Adrenal gland (tissue), 12 donors: ENCODE measurements around the gene AP1S3. TPM values are rescaled to one million over a fixed set of nuclear protein-coding genes. Genes with fewer than 3 reads are reported as not detected.

Experiments used
- DNase-seq, 7 donors: peaks; one replicate each; pipeline ENCODE4 v3.0.0-alpha.2; 2019 to 2020
- H3K27ac ChIP-seq, 5 donors: fragments of 200-600 bp; sonication (generic) in 4 of 5; 1 replicate in 3 of 5; 2 replicates in 2 of 5; pipeline versions ENCODE4 v1.5.1 to v1.8.0; 2016 to 2020; ENCODE audit warnings: mild to moderate bottlenecking in 1 of 5
- H3K27me3 ChIP-seq: fragments of 200-600 bp; 2 replicates; pipeline ENCODE4 v1.8.0; 2021
- H3K36me3 ChIP-seq, 2 donors: fragments of 200-600 bp; replicated peaks in 1 of 2; 1 replicate in 1 of 2; 2 replicates in 1 of 2; pipeline versions ENCODE4 v1.5.1 to v1.8.0; 2018 to 2022
- H3K4me1 ChIP-seq, 2 donors: fragments of 200-600 bp; replicated peaks in 1 of 2; 1 replicate in 1 of 2; 2 replicates in 1 of 2; pipeline versions ENCODE4 v1.5.1 to v1.8.0; 2018 to 2021
- H3K4me3 ChIP-seq, 4 donors: fragments of 200-600 bp; sonication (generic) in 3 of 4; one replicate each; pipeline ENCODE4 v1.5.1; 2016 to 2018
- H3K9me3 ChIP-seq, 3 donors: fragments of 200-600 bp; sonication (generic) in 1 of 3; replicated peaks in 1 of 3; 1 replicate in 2 of 3; 2 replicates in 1 of 3; pipeline versions ENCODE4 v1.5.1 to v1.8.0; 2016 to 2021
- CTCF ChIP-seq, 6 experiments: fragments of 450-650 bp in 4 of 6; fragments of 200-600 bp in 2 of 6; sonication (generic) in 1 of 6; IDR thresholded peaks; 1 replicate in 5 of 6; 2 replicates in 1 of 6; pipeline versions ENCODE4 v1.5.1 to v1.8.0; 2016 to 2021; ENCODE audit warnings: antibody characterized with exemption in 6 of 6, mild to moderate bottlenecking in 2 of 6, moderate library complexity in 1 of 6
- POLR2A ChIP-seq, 2 donors: fragments of 450-650 bp; IDR thresholded peaks; one replicate each; pipeline ENCODE4 v1.6.1; 2017; ENCODE audit warnings: antibody characterized with exemption in 2 of 2, mild to moderate bottlenecking in 2 of 2, moderate library complexity in 1 of 2
- WGBS, 4 donors: extraction: QIAGEN DNeasy Blood & Tissue Kit in 2 of 4; methylation state at CpG; one replicate each; pipeline versions ENCODE4 v1.1.5 to v1.1.7; 2013 to 2017; 5-methylcytosine and 5-hydroxymethylcytosine counted together
- intact Hi-C, 2 donors: fragments of 100-400 bp; cut with DNase I; formaldehyde crosslinking; loops; one replicate each; pipeline versions ENCODE4 v1.14.1 to v1.15.0; 2022 to 2023
- polyA plus RNA-seq, 3 donors: library from polyadenylated mRNA; stranded (reverse); fragments of 200-250 nt in 2 of 3; fragments of 350-450 nt in 1 of 3; fragmentation: Illumina TruSeq in 1 of 3; extraction: RNeasy Lipid Tissue Mini Kit (QIAGEN cat#74804) in 1 of 3; gene quantifications; one replicate each; pipeline ENCODE4 v1.2.3, GENCODE V29; 2013 to 2014
- total RNA-seq, 9 donors: library from RNA; depleted of rRNA in 4 of 9; stranded (reverse); fragments of >200 nt in 4 of 9; fragments of 120-200 nt in 1 of 9; fragmentation: NEBNext Ultra II Directional in 1 of 9; extraction: Animal tissue kit (Norgen Biotek cat#: 25700) in 1 of 9; gene quantifications; one replicate each; pipeline versions ENCODE4 v1.1.0 to v1.2.4, GENCODE V29; 2013 to 2023
- donor health status: healthy with polysubstance abuse.
- donor health status: Bipolar disorder and iron deficiency.
- donor health status: DM: yes; HTN: yes; CAD: no.
- donor health status: DM: no; HTN: no; CAD: no.
- donor health status: DM: no; HTN: no; CAD: no.
- donor health status: DM: yes; HTN: yes; CAD: no.

Gene AP1S3
- total and polyA plus RNA-seq, 12 donors: 0.24 to 7.3 (median 1.3) TPM

DNA sequence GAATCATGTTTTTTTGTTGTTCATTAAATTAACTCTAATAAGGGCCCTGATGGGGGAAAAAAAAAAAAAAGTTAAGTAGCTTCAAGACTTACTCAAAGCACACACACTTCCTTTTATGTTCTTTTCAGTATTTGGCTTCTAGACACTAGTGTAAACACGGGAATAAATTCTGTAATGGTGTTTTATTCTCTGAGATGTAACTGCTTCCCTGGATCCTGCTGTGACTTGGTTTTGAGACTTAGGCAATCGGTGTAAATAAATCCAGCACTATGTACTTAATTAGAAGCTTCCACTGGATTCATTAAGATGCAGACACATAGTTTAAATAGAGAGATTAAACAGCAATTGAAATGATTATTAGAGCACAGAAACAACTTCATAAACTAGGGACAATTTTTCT is 26.1 kb upstream of the AP1S3 start:
- Histone ChIP-seq H3K4me1 (no peaks in the 10 kb centered on the region), H3K4me3 (no peak overlapping the region), H3K9me3 (no peaks in the 10 kb centered on the region), H3K36me3 (no peaks in the 10 kb centered on the region), H3K27me3 (no peaks in the 10 kb centered on the region), H3K27ac (no peak overlapping the region)
- intact Hi-C loops: no loop called here
- TF ChIP-seq POLR2A (IDR thresholded peaks at IDR 0.05): no peak
- no peak for TF ChIP-seq CTCF (IDR thresholded peaks at IDR 0.05)
- WGBS, 4 donors: 85 to 96% (median 89%) methylated on average over 2 of the region's 2 CpGs
- no peak for DNase-seq

GRCh38 chr2:223860809-223861738 is 23.7 kb upstream of the AP1S3 start:
- Histone ChIP-seq H3K4me1 (no peaks in the 10 kb centered on the region), H3K27ac (no peak overlapping the region), H3K4me3 (no peak overlapping the region), H3K36me3 (no peaks in the 10 kb centered on the region), H3K9me3 (no peaks in the 10 kb centered on the region), H3K27me3 (no peaks in the 10 kb centered on the region)
- no peak for DNase-seq
- 77 to 84% (median 81%) methylated on average over 5 of the region's 5 CpGs for WGBS, 4 donors
- intact Hi-C loops: no loop called here
- no peak for TF ChIP-seq POLR2A (IDR thresholded peaks at IDR 0.05)
- no peak for TF ChIP-seq CTCF (IDR thresholded peaks at IDR 0.05)

DNA sequence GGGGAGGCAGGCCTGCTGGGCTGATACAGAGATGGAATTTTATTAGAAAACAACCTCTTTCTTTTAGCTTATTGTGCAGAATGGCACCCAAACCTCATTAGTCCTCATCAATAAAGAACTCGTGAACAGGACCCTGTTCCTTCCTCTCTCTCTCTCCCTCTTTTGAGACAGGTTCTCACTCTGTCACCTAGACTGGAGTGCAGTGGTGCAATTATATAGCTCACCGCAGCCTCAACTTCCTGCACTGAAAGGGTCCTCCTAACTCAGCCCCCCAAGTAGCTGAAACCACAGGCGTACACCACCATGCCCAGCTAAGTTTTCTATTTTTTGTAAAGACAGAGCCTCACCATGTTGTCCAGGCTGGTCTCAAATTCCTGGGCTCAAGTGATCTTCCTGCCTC is 21.7 kb upstream of the AP1S3 start:
- no peaks in the 10 kb centered on the region for H3K4me1 ChIP-seq
- TF ChIP-seq CTCF (IDR thresholded peaks at IDR 0.05) (no peak), POLR2A (IDR thresholded peaks at IDR 0.05) (no peak)
- no peak overlapping the region for H3K4me3 ChIP-seq
- H3K9me3 ChIP-seq: no peaks in the 10 kb centered on the region
- H3K36me3 ChIP-seq: no peaks in the 10 kb centered on the region
- no peaks in the 10 kb centered on the region for H3K27me3 ChIP-seq
- WGBS, 4 donors: 85 to 97% (median 89%) methylated on average over 3 of the region's 3 CpGs
- DNase-seq: no peak
- intact Hi-C loops: no loop called here
- no peak overlapping the region for H3K27ac ChIP-seq

GRCh38 chr2:223856584-223856983 is 19.2 kb upstream of the AP1S3 start:
- 80 to 91% (median 82%) methylated on average over 5 of the region's 5 CpGs for WGBS, 4 donors
- TF ChIP-seq CTCF (IDR thresholded peaks at IDR 0.05) (no peak), POLR2A (IDR thresholded peaks at IDR 0.05) (no peak)

More at GRCh38 chr2:223856584-223856983, 19.2 kb upstream of the AP1S3 start:
- Histone ChIP-seq H3K36me3 (no peaks in the 10 kb centered on the region), H3K27ac (no peak overlapping the region), H3K27me3 (no peaks in the 10 kb centered on the region), H3K4me1 (no peaks in the 10 kb centered on the region), H3K9me3 (no peaks in the 10 kb centered on the region), H3K4me3 (no peak overlapping the region)
- intact Hi-C loops: no loop called here
- DNase-seq: no peak
